Mononuclear cell (primary cell): Measurements from ENCODE around the gene HTR4. TPM values are rescaled to one million over a fixed set of nuclear protein-coding genes. Genes with fewer than 3 reads are reported as not detected.

Source experiments
- H3K27me3 ChIP-seq: 2 replicates; pipeline ENCODE4 v1.6.0; 2011; ENCODE audit warnings: low read length, control low read depth; ENCODE audit not compliant: insufficient read depth
- H3K4me1 ChIP-seq: 2 replicates; pipeline ENCODE4 v1.5.1; 2011; ENCODE audit warnings: mild to moderate bottlenecking, low read length, control low read depth; ENCODE audit not compliant: insufficient read depth
- H3K4me3 ChIP-seq: 2 replicates; pipeline ENCODE4 v1.5.1; 2011; ENCODE audit warnings: mild to moderate bottlenecking, low read length, moderate library complexity
- H3K9me3 ChIP-seq: 2 replicates; pipeline ENCODE4 v1.5.1; 2011; ENCODE audit warnings: low read depth, mild to moderate bottlenecking, control low read depth, low read length
- total RNA-seq: library from RNA; depleted of rRNA; stranded (reverse); fragments of >200 nt; gene quantifications from one replicate; pipeline ENCODE4 v1.2.3, GENCODE V29; 2012

The HTR4 gene
- total RNA-seq, 1 donor, result not detected

DNA sequence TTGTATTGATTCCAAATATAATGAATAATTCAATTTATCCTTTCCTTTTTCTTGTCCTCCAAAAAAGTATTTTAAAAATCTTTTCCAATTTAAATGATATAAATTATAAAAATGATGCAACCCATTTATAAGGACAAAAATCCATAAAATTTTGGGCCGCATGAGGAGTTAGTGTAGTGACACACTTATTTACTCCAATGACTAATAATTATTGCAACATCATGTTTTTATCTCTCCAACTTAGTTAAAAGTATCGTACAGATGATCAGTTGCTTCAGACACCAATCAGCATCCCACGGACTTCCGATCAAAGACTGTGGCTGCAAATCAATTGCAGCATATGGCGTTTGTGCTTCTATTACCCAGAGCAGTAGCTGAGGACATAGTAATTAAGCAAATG is 58.6 kb downstream of the HTR4 start:
- Histone ChIP-seq H3K4me3 (no peak overlapping the region), H3K4me1 (no peaks in the 10 kb centered on the region), H3K9me3 (peaks cover 7% of the 10 kb centered on the region), H3K27me3 (no peaks in the 10 kb centered on the region)

DNA sequence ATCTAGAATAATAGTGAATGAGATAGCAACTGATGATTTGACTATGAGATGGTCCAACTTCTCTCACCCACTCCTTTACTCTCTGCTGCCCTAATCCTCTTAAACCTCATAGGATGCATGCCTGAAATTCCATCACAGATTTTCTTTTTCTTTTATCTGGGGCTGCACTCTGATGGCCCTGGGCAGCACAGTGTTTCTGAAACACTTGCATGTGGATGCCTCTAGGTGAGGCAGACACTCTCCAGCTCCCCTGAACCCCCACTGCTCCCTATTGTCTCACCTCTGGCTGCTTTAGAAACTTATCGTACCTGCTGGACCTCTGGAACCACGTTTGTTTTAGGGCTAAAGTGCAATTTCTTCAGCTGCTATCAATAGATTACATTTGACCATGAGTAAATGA is 67.5 kb downstream of the HTR4 start:
- no peak overlapping the region for H3K4me3 ChIP-seq
- no peaks in the 10 kb centered on the region for H3K9me3 ChIP-seq
- no peaks in the 10 kb centered on the region for H3K27me3 ChIP-seq
- H3K4me1 ChIP-seq, result no peaks in the 10 kb centered on the region

DNA sequence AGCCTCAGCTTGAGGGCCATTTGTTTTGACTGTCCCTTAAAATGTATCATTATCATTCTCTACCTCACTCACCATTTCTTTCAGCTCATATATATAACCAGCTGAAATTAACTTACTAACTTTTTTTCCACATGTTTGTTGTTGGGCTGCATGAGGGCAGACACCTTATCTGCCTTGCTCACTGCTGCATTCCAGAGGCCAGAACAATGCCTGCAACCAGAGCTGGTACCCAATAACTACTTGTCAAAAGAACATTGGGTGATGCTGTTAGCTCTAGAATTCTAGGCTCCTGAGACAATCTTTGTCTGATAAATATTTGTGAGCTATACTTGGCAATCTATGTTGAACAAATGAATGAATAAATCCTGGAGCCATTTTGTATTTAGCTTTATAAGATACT is 68.3 kb downstream of the HTR4 start:
- no peak overlapping the region for H3K4me3 ChIP-seq
- H3K27me3 ChIP-seq, result no peaks in the 10 kb centered on the region
- H3K4me1 ChIP-seq, result no peaks in the 10 kb centered on the region
- H3K9me3 ChIP-seq, result no peaks in the 10 kb centered on the region

DNA sequence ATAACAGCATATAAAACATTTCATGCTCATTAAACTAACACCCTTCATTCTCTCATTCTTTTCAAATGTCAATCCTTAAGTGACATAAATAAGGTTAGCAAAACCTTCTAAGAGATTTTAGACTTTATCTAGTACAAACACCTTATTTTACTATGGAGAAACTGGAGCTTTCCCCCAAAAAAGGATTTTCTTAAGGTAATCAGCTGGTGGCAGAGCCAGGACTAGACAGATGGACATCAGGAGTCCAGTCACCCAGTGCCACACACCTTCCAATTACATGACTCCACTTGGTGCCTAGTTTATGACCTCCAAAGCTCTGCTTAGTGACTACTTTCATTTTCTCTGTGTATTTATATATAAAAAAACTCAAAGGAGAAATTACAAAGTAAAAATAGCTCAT is 70.2 kb downstream of the HTR4 start:
- H3K4me3 ChIP-seq, result no peak overlapping the region
- H3K27me3 ChIP-seq, result no peaks in the 10 kb centered on the region
- no peaks in the 10 kb centered on the region for H3K9me3 ChIP-seq
- no peaks in the 10 kb centered on the region for H3K4me1 ChIP-seq

DNA sequence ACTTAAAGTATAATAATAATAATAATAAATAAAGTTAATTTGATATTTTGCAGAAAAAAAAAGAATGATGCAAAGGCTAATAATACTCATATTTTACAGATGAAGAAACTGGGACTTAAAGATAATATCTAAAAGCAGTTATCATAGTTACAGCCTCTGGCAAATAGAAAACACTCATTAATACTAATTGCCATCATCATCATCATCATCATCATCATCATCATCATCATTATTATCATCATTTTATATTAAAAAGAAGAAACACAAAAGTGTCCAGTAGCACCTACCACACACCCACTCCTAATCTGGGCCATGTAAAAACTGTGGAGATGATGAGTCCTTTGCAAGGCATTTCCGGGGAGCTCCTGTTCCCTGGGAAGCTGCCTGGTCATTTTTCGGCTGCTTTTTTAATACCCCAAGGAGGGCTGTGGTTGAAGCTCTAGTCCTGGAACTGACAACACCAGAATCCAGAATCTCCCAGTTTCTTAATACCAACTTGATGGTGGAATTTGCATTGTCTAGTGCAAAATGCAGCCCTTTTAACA is 70.8 kb downstream of the HTR4 start:
- Histone ChIP-seq H3K9me3 (no peaks in the 10 kb centered on the region), H3K4me3 (no peak overlapping the region), H3K4me1 (no peaks in the 10 kb centered on the region), H3K27me3 (no peaks in the 10 kb centered on the region)

DNA sequence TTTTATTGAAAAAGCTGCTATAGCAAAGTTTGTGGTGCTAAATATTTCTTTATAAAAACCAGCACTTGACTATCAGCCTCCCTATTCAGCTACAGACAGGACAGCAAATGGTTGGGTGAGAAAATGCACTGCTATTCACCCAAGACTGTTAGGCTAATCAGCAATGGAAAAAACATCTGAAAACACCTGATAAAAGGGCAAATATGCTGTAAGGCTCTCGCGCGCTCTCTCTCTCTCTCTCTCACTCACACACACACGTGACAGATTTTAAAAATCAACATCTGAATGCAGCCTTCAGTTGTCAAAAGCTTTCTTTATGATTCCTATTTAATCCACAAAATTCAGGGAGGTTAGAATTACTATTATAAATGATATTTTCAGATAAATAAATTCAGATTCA is 80.2 kb downstream of the HTR4 start:
- H3K27me3 ChIP-seq, result peaks cover 5% of the 10 kb centered on the region
- H3K4me1 ChIP-seq, result no peaks in the 10 kb centered on the region
- H3K9me3 ChIP-seq, result no peaks in the 10 kb centered on the region
- no peak overlapping the region for H3K4me3 ChIP-seq

DNA sequence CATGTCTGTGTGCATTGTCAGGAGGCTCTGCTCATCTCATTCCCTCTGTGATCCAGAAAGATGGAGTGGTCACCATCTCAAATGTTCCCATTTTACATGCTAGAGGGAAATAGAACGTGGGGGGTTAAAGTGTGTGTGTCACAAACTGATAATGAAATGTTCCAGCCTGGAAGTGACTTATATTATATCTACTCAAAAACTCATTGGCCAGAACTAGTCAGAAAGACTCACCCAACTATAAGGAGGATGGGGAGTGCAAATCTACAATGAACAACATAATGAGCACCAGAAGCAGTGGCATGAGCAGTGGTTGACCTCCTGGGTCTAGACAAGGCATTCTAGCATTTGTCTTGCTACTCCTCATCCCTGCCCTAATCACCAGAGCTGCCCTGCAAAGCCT is 81.0 kb downstream of the HTR4 start:
- Histone ChIP-seq H3K4me1 (no peaks in the 10 kb centered on the region), H3K9me3 (no peaks in the 10 kb centered on the region), H3K4me3 (no peak overlapping the region), H3K27me3 (peaks cover 5% of the 10 kb centered on the region)

DNA sequence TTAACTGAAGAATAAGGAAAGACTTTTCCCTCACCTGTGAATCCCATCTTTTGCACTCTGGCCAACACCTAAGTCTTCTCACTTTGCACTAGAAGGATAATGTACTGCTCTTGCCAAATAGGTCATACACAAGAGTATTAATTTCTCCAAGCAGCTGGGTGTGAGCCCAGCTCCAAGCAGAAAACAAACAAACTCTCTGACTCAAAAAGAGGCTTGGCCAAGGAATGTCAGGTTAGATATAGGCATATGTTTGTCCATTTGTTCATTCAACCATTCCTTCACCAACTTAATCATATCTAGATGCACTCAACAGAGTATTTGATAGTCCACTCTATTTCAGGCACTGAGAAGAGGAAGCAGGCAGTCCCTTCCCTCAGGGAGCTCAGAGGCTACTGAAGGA is 84.4 kb downstream of the HTR4 start:
- Histone ChIP-seq H3K27me3 (peaks cover 5% of the 10 kb centered on the region), H3K9me3 (no peaks in the 10 kb centered on the region), H3K4me1 (no peaks in the 10 kb centered on the region), H3K4me3 (no peak overlapping the region)

DNA sequence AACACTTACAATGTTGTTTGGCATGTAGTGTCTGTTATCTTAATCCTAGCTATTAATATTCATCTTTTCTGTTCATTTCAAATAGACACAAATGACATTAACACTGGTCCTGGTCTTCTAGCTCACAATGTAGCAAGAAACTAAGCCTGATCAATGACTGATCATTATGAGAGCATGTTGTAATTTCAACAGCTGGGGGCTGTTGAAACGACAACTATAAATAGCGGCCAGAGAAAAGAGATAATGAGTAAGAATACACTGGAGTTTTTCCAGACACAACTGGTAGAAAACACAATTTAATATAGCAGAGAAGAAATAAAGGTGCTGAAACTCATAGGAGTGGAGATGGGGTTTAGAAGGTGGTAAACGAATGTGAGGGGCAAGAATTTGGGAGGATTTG is 89.2 kb downstream of the HTR4 start:
- H3K4me3 ChIP-seq, result no peak overlapping the region
- no peaks in the 10 kb centered on the region for H3K9me3 ChIP-seq
- H3K4me1 ChIP-seq, result no peaks in the 10 kb centered on the region
- H3K27me3 ChIP-seq, result peaks cover 2% of the 10 kb centered on the region

DNA sequence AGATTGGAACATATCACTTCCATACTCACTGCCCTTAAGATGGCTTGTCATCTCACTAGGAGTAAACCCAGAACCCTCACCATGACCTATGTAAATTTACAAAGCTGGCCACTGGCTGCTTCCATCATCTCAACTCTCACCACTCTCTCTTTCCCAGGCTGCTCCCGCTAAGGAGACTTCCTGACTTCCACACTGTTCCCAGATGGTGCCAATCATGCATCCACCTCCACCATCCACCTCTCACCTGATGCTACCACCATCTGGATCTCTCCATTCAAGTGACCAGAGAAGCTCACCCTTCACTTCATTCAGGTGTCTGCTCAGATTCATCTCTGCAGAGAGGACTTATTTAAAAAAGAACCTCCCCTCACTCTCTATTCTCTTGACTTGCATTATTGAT is 91.3 kb downstream of the HTR4 start:
- Histone ChIP-seq H3K4me3 (no peak overlapping the region), H3K4me1 (no peaks in the 10 kb centered on the region), H3K27me3 (peaks cover 3% of the 10 kb centered on the region), H3K9me3 (no peaks in the 10 kb centered on the region)

DNA sequence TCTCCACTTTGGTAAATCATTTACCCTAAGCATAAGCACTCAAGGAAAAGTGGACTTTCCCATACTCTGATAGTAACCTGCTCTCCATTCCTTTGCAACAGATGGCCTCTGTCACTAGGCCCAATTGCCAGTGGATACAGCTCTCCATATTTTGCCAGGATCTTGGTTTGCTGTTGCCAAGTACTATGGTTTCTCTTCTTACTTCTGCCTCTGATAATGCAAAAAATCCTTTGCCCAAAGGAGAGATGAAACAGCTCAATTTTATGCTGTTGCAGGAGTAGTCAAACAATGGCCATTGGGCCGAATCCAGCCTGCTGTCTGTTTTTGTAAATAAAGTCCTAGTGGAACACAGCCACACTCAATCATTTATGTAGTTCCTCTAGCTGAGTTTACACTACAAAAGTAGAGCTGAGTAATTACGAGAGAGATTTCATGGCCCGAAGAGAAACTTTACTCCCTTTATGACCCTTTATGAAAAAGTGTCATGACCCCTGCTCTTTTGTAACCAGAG is 92.5 kb downstream of the HTR4 start:
- H3K27me3 ChIP-seq, result peaks cover 3% of the 10 kb centered on the region
- no peaks in the 10 kb centered on the region for H3K4me1 ChIP-seq
- no peak overlapping the region for H3K4me3 ChIP-seq
- H3K9me3 ChIP-seq, result no peaks in the 10 kb centered on the region

DNA sequence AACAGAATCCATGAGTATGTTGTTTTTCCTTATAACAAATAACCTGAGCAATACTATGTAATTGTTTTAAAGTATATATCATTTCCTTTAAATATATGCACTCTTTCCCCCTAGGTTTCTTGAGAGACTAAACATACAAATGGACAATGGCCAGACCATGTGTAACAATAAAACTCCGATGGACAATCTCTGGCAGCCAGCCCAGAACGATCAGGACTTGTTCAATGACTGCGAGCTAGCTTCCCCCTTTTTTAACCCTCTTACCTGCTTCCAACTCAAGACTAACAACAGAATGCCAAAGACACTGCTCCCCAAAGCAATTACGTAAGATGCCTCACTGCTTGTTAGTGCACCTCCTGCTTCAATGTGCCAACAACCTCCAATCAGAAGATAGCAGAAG is 94.9 kb downstream of the HTR4 start:
- Histone ChIP-seq H3K4me1 (no peaks in the 10 kb centered on the region), H3K27me3 (peaks cover 3% of the 10 kb centered on the region), H3K9me3 (no peaks in the 10 kb centered on the region), H3K4me3 (no peak overlapping the region)

DNA sequence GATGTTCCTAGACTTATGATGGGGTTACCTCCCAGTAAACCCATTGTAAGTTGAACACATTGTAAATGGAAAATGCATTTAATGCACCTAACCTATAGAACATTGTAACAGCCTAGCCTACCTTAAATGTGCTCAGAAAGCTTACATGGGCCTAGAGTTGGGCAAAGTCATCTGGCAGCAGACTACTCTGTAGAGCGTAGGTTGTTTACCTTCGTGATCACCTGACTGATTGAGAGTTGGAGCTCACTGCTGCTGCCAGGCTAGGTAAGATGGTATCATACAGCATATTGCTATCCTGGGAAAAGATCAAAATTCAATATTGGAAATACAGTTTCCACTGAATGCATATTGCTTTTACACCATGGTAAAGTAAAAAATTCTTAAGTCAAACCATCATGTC is 95.4 kb downstream of the HTR4 start:
- no peaks in the 10 kb centered on the region for H3K9me3 ChIP-seq
- no peak overlapping the region for H3K4me3 ChIP-seq
- H3K27me3 ChIP-seq, result peaks cover 3% of the 10 kb centered on the region
- no peaks in the 10 kb centered on the region for H3K4me1 ChIP-seq

DNA sequence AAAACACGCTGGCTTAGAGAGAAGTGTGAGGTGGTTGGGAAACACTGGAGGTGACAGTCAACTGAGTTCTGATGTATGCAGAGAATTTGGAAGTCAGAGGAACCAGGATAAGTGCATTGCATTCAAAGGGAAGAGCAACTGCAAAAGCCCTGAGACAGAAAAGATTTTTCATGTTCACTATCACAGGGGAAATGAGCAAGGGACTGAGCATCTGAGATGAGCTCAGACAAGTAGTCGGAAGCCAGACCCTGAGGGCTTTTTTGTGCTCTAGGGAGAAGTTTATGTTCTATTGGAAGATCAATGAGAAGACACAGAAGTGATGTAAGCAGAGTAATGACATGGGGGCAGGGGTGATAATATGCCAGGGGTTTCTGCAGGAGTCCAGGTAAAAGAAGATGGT is 97.5 kb downstream of the HTR4 start:
- Histone ChIP-seq H3K27me3 (peaks cover 3% of the 10 kb centered on the region), H3K9me3 (no peaks in the 10 kb centered on the region), H3K4me1 (no peaks in the 10 kb centered on the region), H3K4me3 (no peak overlapping the region)

DNA sequence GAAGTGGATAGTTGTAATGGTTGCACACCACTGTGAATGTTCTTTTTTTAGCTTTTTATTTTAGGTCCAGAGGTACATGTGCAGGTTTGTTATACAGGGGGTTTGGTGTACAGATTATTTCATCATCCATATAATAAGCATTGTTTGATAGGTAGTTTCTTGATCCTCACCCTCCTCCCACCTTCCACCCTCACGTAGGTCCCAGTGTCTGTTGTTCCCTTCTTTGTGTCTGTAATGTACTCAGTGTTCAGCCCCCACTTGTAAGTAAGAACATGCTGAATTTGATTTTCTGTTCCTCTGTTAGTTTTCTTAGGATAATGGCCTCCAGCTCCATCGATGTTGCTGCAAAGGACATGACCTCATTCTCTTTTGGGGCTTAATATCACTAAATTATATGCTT is 99.7 kb downstream of the HTR4 start:
- Histone ChIP-seq H3K9me3 (no peaks in the 10 kb centered on the region), H3K27me3 (peaks cover under 1% of the 10 kb centered on the region), H3K4me1 (no peaks in the 10 kb centered on the region), H3K4me3 (no peak overlapping the region)

DNA sequence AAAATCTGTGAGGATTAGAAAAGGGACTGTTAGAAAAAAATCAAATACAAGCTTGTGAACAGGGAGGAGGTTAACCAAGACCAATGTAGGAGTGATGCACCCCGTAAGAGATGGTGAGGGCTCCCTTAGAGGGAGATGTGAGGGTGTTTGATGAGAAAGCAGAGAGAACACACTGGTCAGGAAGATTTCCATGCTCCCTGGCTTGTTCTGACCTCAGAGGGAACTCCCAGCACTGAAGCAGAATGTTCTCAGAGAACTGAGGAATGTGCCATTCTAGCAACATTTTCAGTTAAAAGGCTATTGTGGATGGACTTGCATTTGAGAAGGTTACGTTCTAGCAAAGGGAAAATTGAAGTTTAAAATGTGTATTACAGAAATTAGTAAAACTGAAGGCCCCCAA is 110.6 kb downstream of the HTR4 start:
- Histone ChIP-seq H3K27me3 (no peaks in the 10 kb centered on the region), H3K4me3 (no peak overlapping the region), H3K4me1 (no peaks in the 10 kb centered on the region), H3K9me3 (no peaks in the 10 kb centered on the region)
